Caco-2 (cell line): ENCODE data around the gene CAPN5. TPM values are rescaled to one million over a fixed set of nuclear protein-coding genes. Genes with fewer than 3 reads are reported as not detected.

ENCODE experiments used
- BruUV-seq: library from RNA; stranded (reverse); fragments of 400-500 nt; replicated peaks from 2 replicates; lab custom pipeline; 2021; lab: Mats Ljungman, UMichigan
- CTCF ChIA-PET: fragments of 300-600 bp; sonication (Branson Sonifier 250); formaldehyde crosslinking; loops from one replicate; lab custom pipeline; 2022; ENCODE audit warnings: antibody characterized with exemption; lab: Charles Lee
- POLR2A ChIA-PET: fragments of 300-600 bp; sonication (Branson Sonifier 250); formaldehyde crosslinking; loops from one replicate; lab custom pipeline; 2022; ENCODE audit warnings: antibody characterized with exemption; lab: Charles Lee
- DNase-seq, 2 experiments: peaks; one replicate each; pipeline versions ENCODE4 v3.0.0 to v3.0.0-alpha.2; 2020 to 2022
- H3K27me3 ChIP-seq: replicated peaks from 2 replicates; pipeline ENCODE4 v1.6.0; 2011; ENCODE audit warnings: low read length; ENCODE audit not compliant: control insufficient read depth, insufficient read depth
- H3K36me3 ChIP-seq: 2 replicates; pipeline ENCODE4 v1.5.1; 2011; ENCODE audit warnings: low read length; ENCODE audit not compliant: control insufficient read depth, insufficient read depth
- H3K4me1 ChIP-seq: fragments of 250-450 bp; sonication (Bioruptor Pico); 2 replicates; pipeline ENCODE4 v1.5.1; 2020; ENCODE audit warnings: mild to moderate bottlenecking
- H3K4me3 ChIP-seq: 2 replicates; pipeline ENCODE4 v1.5.1; 2011; ENCODE audit warnings: low read depth, mild to moderate bottlenecking, control low read depth, low read length
- H3K9me3 ChIP-seq: fragments of 250-450 bp; sonication (Bioruptor Pico); 2 replicates; pipeline ENCODE4 v1.5.1; 2020; ENCODE audit warnings: mild to moderate bottlenecking, moderate library complexity
- H3K27ac Mint-ChIP-seq: one replicate; pipeline ENCODE4 v1.8.0; 2022; ENCODE audit warnings: mixed read lengths; ENCODE audit not compliant: unreplicated experiment
- H3K27me3 Mint-ChIP-seq: one replicate; pipeline ENCODE4 v1.8.0; 2022; ENCODE audit warnings: mixed read lengths; ENCODE audit not compliant: insufficient read depth, unreplicated experiment
- H3K36me3 Mint-ChIP-seq: one replicate; pipeline ENCODE4 v1.8.0; 2022; ENCODE audit warnings: mild to moderate bottlenecking, mixed read lengths; ENCODE audit not compliant: insufficient read depth, unreplicated experiment
- H3K4me1 Mint-ChIP-seq: one replicate; pipeline ENCODE4 v1.8.0; 2022; ENCODE audit warnings: low read depth, mixed read lengths; ENCODE audit not compliant: unreplicated experiment
- H3K4me3 Mint-ChIP-seq: one replicate; pipeline ENCODE4 v1.8.0; 2022; ENCODE audit warnings: mild to moderate bottlenecking, moderate library complexity, mixed read lengths; ENCODE audit not compliant: unreplicated experiment
- H3K9me3 Mint-ChIP-seq: one replicate; pipeline ENCODE4 v1.8.0; 2022; ENCODE audit warnings: mixed read lengths; ENCODE audit not compliant: unreplicated experiment
- intact Hi-C: fragments of 100-400 bp; cut with micrococcal nuclease; formaldehyde crosslinking; loops from one replicate; pipeline ENCODE4 v1.10.0; 2022; ENCODE audit not compliant: unreplicated experiment
- total RNA-seq: library from RNA; stranded (reverse); gene quantifications from 2 replicates; pipeline ENCODE4 v1.2.3, GENCODE V29; 2022
- TF ChIP-seq, protein P1 (sequence below), 2 experiments: fragments of 200-600 bp in 1 of 2; IDR thresholded peaks; 1 replicate in 1 of 2; 2 replicates in 1 of 2; pipeline versions ENCODE4 v1.5.1 to v1.8.0; 2011 to 2022; ENCODE audit warnings: antibody characterized with exemption in 1 of 2, control low read depth in 1 of 2, inconsistent platforms in 1 of 2, low read depth in 1 of 2, low read length in 1 of 2, mild to moderate bottlenecking in 1 of 2, moderate library complexity in 1 of 2; ENCODE audit not compliant: insufficient read depth in 1 of 2, severe bottlenecking in 1 of 2, unreplicated experiment in 1 of 2

CAPN5 gene
- total RNA-seq, 1 experiment from 2014 or later = 21.2 TPM

DNA sequence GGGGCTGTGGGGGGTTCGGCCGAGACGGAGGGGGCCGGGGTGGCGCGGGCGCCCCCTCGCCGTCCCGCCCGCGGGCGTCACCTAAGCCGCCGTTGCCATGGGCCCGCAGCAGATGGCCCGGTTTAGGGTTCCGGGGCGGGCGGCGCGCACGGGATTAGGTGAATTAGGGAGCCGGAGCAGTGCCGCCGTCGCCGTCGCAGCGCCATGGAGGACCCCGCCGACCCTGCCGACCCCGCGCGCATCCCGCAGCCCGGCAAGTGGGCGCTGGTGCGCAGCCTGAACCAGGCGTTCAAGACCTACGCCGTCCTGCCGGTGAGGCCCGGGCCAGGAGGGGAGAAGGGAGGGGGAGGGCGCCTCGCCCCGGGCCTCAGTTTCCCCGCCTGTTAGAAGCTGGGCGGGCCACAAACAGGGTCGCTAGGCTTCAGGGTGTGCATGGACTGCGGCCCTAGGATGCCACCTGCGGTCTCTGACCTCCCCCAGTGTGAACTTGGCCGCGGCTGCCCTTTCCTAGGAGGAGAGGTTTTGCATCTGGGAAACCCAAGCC is 71.4 kb downstream of the CAPN5 start:
- Histone ChIP-seq H3K27me3 (no peaks in the 10 kb centered on the region), H3K36me3 (no peaks in the 10 kb centered on the region), H3K9me3 (no peaks in the 10 kb centered on the region), H3K4me3 (no peak overlapping the region), H3K4me1 (peaks cover 20% of the 10 kb centered on the region)
- H3K27ac Mint-ChIP-seq = no peak overlapping the region
- H3K4me1 Mint-ChIP-seq = peaks cover 20% of the 10 kb centered on the region
- CTCF ChIA-PET = interaction anchor here (3.7 kb wide), 1 partner anchor 10 kb away, joined by 21 read pairs; the partner anchor contains the start of gene MYO7A
- no peaks in the 10 kb centered on the region for H3K36me3 Mint-ChIP-seq
- POLR2A ChIA-PET = no interaction called here
- no peaks in the 10 kb centered on the region for H3K27me3 Mint-ChIP-seq
- TF ChIP-seq, protein P1, sequence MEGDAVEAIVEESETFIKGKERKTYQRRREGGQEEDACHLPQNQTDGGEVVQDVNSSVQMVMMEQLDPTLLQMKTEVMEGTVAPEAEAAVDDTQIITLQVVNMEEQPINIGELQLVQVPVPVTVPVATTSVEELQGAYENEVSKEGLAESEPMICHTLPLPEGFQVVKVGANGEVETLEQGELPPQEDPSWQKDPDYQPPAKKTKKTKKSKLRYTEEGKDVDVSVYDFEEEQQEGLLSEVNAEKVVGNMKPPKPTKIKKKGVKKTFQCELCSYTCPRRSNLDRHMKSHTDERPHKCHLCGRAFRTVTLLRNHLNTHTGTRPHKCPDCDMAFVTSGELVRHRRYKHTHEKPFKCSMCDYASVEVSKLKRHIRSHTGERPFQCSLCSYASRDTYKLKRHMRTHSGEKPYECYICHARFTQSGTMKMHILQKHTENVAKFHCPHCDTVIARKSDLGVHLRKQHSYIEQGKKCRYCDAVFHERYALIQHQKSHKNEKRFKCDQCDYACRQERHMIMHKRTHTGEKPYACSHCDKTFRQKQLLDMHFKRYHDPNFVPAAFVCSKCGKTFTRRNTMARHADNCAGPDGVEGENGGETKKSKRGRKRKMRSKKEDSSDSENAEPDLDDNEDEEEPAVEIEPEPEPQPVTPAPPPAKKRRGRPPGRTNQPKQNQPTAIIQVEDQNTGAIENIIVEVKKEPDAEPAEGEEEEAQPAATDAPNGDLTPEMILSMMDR (IDR thresholded peaks at IDR 0.05; ENCODE audit: insufficient read depth in 1 of 2, low read depth in 1 of 2, low read length in 1 of 2, severe bottlenecking in 1 of 2, unreplicated experiment in 1 of 2) = no peak
- intact Hi-C loops = no loop called here
- no peaks in the 10 kb centered on the region for H3K9me3 Mint-ChIP-seq
- no peak overlapping the region for H3K4me3 Mint-ChIP-seq
- no peak for DNase-seq
- no TSS peak for BruUV-seq

DNA sequence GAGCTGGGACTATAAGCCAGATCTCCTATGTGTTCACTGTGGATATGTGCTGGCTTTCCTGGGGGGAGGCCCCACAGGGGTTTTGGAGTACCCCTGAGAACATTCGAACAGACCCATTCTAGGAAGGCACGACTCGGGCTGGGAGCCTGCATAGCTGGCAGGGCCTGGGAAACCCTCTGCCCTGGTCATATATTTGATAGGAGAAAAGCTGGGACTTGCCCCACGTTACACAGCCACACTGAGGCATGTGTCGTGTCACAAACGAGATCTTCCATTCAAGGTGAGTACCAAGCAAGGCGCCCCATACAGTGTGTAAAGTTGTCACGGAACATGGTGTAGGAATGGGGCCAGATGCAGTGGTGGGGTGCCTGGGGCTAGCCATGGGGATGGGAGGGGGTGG is 72.4 kb downstream of the CAPN5 start:
- Mint-ChIP-seq H3K27ac (no peak overlapping the region), H3K36me3 (no peaks in the 10 kb centered on the region), H3K9me3 (no peaks in the 10 kb centered on the region), H3K27me3 (no peaks in the 10 kb centered on the region), H3K4me3 (no peak overlapping the region), H3K4me1 (peaks cover 20% of the 10 kb centered on the region)
- Histone ChIP-seq H3K9me3 (no peaks in the 10 kb centered on the region), H3K27me3 (no peaks in the 10 kb centered on the region), H3K4me1 (peaks cover 25% of the 10 kb centered on the region), H3K4me3 (no peak overlapping the region), H3K36me3 (no peaks in the 10 kb centered on the region)
- no TSS peak for BruUV-seq
- no peak for DNase-seq
- TF ChIP-seq, protein P1 (IDR thresholded peaks at IDR 0.05; ENCODE audit: insufficient read depth in 1 of 2, low read depth in 1 of 2, low read length in 1 of 2, severe bottlenecking in 1 of 2, unreplicated experiment in 1 of 2) = no peak
- CTCF ChIA-PET = interaction anchor here (0.7 to 3.7 kb wide), 2 partner anchors 11 to 14 kb away, joined by 3 to 21 read pairs; partner anchors contain the start of gene MYO7A
- POLR2A ChIA-PET = interaction anchor here (0.6 kb wide), 1 partner anchor 358 kb away, joined by 7 read pairs; no protein-coding TSS in a partner anchor
- intact Hi-C loops = no loop called here

DNA sequence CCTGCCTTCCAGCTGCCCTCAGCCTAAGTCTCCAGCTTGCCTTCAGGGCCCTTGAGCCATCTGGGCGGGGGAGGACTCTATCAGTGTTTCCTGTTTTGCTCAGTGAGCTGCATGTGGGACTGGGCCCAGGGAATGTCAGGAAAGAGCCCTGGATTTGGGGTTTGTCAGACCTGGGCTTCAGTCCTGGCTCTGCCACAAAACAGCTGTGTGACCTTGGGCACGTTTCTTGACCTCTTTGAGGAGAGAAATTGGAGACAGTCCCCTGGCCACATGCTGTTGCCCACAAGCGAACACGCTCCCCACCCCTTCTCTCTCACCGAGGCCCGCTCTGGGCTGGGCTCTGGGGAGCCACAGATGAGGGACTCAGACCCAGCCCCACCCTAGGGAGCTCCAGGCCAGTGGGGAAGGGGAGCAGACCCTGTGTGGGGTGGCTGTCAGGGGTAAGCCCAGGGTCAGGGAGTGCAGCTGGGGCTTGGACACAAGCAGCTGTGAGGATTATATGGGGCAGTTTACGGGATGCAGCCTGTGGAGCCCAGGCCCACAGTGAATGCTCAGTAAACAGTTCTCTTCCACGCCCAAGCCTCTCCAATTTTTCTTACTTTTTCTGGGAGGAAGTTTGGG is 73.6 kb downstream of the CAPN5 start:
- no peak overlapping the region for H3K4me3 ChIP-seq
- H3K36me3 ChIP-seq = no peaks in the 10 kb centered on the region
- Mint-ChIP-seq H3K9me3 (no peaks in the 10 kb centered on the region), H3K27me3 (no peaks in the 10 kb centered on the region), H3K27ac (peak overlapping the region; percentile 54), H3K4me3 (no peak overlapping the region), H3K4me1 (peaks cover 30% of the 10 kb centered on the region), H3K36me3 (no peaks in the 10 kb centered on the region)
- peaks cover 36% of the 10 kb centered on the region for H3K4me1 ChIP-seq
- DNase-seq = no peak
- POLR2A ChIA-PET = no interaction called here
- intact Hi-C loops = no loop called here
- BruUV-seq = no TSS peak
- no peaks in the 10 kb centered on the region for H3K27me3 ChIP-seq
- TF ChIP-seq, protein P1 (IDR thresholded peaks at IDR 0.05; ENCODE audit: insufficient read depth in 1 of 2, low read depth in 1 of 2, low read length in 1 of 2, severe bottlenecking in 1 of 2, unreplicated experiment in 1 of 2) = no peak
- H3K9me3 ChIP-seq = no peaks in the 10 kb centered on the region
- CTCF ChIA-PET = interaction anchor here (0.7 to 3.7 kb wide), 6 partner anchors 13 to 220 kb away, joined by 3 to 21 read pairs (median 4); partner anchors contain the start of gene MYO7A
